ENCODE results near the gene GARNL3.

- no peak for TF ChIP-seq CTCF (IDR thresholded peaks at IDR 0.05)
- no peak for TF ChIP-seq POLR2A (IDR thresholded peaks at IDR 0.05)
Measured at GRCh38 chr9:127323393-127323792, 58.8 kb downstream of the GARNL3 start.
